IPS-20b (cell line): ENCODE results near the gene DDX20.

Experiments
- H3K27ac ChIP-seq: one replicate; pipeline ENCODE4 v1.5.1; 2013; ENCODE audit warnings: low read length
- H3K27me3 ChIP-seq: 2 replicates; pipeline ENCODE4 v1.6.1; 2013; ENCODE audit warnings: mild to moderate bottlenecking, low read length, inconsistent platforms; ENCODE audit not compliant: insufficient read depth
- H3K36me3 ChIP-seq: 2 replicates; pipeline ENCODE4 v1.6.1; 2013; ENCODE audit warnings: low read depth, mild to moderate bottlenecking, inconsistent platforms, low read length, moderate library complexity; ENCODE audit not compliant: insufficient read depth
- H3K4me1 ChIP-seq: 2 replicates; pipeline ENCODE4 v1.6.1; 2013; ENCODE audit warnings: mild to moderate bottlenecking, control low read depth, inconsistent platforms, low read length, moderate library complexity; ENCODE audit not compliant: insufficient read depth
- H3K4me3 ChIP-seq: 2 replicates; pipeline ENCODE4 v1.5.1; 2013; ENCODE audit warnings: mild to moderate bottlenecking, low read length, inconsistent platforms
- H3K9ac ChIP-seq: 2 replicates; pipeline ENCODE4 v1.6.1; 2013; ENCODE audit warnings: low read depth, mild to moderate bottlenecking, inconsistent platforms, low read length, moderate library complexity
- H3K9me3 ChIP-seq: 2 replicates; pipeline ENCODE4 v1.6.1; 2013; ENCODE audit warnings: mild to moderate bottlenecking, low read depth, low read length, inconsistent platforms; ENCODE audit not compliant: insufficient read depth

Gene DDX20

DNA sequence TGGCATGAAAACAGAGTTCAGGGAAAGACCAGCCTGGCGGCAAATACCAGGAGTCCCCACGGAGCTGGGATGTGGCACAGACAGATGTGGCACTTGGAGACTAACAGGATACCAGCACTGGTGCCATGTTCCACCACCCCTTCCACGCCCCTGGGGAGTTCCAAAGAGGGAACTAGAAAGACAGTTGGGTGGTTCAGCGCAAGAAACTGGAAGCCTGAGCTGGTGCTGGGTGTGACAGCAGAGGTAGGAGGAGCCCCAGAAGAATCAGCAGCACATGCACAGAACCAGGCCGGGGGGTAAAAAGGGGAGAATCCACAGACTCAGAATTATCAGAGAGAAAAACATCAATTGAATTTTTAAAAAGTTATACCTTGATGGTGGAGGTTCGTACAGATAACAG, 22.4 kb downstream of the DDX20 start:
- no peak overlapping the region for H3K9ac ChIP-seq
- no peak overlapping the region for H3K4me3 ChIP-seq
- H3K27ac ChIP-seq: no peak overlapping the region
- no peaks in the 10 kb centered on the region for H3K9me3 ChIP-seq
- no peaks in the 10 kb centered on the region for H3K36me3 ChIP-seq
- H3K4me1 ChIP-seq: 0 out of 2 replicates have a peak, but pooled peaks cover 3% of the 10 kb centered on the region
- H3K27me3 ChIP-seq: no peaks in the 10 kb centered on the region

DNA sequence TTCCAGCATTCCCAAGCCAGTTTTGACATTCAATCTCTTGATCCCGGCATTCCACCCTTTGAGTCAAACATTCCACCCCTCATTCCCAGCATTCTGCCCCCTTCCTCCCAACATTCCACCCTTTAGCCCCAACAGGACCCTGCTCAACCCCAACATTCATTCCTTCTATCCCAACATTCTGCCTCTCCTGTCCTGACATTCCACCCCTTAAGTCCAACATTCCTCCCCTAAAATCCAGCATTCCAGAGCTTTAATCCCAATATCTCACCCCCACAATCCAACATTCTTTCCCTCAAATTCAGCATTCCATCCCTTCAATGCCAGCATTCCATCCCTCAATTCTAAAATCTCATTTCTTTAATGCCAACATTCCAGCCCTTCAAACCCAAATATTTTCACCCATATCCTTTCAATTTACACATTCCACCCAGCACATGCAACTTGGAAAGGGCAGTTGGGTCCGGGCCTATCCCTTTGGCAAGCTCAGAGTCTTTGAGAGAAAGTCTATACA, 22.9 kb downstream of the DDX20 start:
- Histone ChIP-seq H3K9ac (no peak overlapping the region), H3K4me1 (0 out of 2 replicates have a peak, but pooled peaks cover 3% of the 10 kb centered on the region), H3K27ac (no peak overlapping the region), H3K9me3 (no peaks in the 10 kb centered on the region), H3K27me3 (no peaks in the 10 kb centered on the region), H3K36me3 (no peaks in the 10 kb centered on the region), H3K4me3 (no peak overlapping the region)

DNA sequence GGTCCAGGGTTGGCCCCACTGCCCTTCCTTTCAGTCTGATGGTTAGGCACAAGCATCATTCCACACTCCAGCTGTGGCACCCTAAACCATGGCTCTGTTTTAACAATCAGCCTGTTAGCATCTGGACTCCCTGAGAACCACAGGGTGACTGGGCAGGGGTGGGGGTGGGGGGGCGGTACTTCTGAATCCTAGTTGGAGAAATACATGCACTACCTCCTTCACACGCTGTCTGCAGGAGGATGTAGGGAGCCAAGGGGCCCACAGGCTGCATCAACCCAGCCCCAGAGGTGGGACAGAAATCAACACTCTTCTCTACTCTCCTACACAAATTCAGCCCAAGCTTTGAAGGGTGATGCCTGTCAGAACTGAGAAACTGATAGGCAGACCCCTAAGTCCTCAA, 23.8 kb downstream of the DDX20 start:
- no peak overlapping the region for H3K27ac ChIP-seq
- 0 out of 2 replicates have a peak, but pooled peaks cover 3% of the 10 kb centered on the region for H3K4me1 ChIP-seq
- H3K9ac ChIP-seq: no peak overlapping the region
- H3K36me3 ChIP-seq: no peaks in the 10 kb centered on the region
- no peak overlapping the region for H3K4me3 ChIP-seq
- H3K27me3 ChIP-seq: no peaks in the 10 kb centered on the region
- H3K9me3 ChIP-seq: no peaks in the 10 kb centered on the region

DNA sequence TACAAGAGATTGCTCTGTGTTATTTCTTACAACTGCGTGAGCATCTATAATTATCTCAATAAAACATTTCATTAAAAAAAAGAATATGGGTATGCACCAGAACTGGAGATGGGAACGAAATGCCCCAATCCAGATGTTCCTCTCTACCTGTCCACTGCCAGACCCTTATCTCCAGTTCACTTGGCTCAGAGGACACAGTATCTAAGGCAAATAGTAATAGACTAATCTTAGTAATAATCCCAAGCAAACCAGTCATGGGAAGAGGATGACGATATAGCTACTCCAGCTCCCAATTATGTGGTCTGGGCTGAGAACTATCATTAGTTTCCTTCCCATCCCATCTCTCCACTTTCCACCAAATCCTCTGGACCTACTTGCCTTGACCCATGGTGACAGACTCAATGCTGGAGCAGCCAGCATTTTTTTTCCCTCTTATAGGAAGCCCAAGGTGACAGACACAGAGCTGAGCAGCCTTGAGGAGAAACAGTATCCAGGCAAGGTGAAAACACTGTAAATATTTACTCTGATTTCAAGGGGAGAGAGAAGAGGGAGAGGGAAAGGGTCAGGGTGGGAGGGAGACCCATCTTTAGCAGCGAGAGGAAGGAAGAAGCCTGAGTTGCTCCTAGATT, 28.7 kb downstream of the DDX20 start:
- no peaks in the 10 kb centered on the region for H3K27me3 ChIP-seq
- H3K36me3 ChIP-seq: no peaks in the 10 kb centered on the region
- H3K4me3 ChIP-seq: no peak overlapping the region
- H3K9ac ChIP-seq: no peak overlapping the region
- H3K4me1 ChIP-seq: no peaks in the 10 kb centered on the region; the same call in 1 of the 2 replicates
- H3K27ac ChIP-seq: no peak overlapping the region
- H3K9me3 ChIP-seq: no peaks in the 10 kb centered on the region

DNA sequence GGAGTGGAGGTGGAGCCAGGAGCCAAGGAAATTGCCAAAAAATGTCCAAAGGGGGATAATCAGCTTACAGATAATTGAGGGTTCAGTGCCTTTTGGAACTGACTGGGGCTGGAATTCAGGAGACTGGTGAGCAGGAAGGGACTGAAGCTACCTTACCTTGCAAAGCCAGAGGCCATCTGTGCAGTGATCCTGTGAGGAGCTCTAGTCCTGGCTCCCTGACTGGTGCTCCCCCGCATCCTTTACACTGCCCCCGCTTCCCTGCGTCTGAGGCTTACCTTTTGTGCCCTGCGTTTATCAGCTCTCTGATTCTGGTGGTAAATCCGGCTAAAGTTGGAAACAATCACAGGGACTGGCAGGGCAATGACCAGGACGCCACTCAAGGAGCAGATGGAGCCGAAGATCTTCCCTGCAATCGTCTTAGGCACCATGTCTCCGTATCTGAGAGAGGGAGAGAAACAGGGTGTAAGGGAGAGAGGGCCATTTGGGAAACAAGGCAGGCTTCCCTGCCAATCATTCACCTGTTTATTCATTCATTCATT, 31.0 kb downstream of the DDX20 start:
- H3K9me3 ChIP-seq: no peaks in the 10 kb centered on the region
- H3K36me3 ChIP-seq: no peaks in the 10 kb centered on the region
- no peak overlapping the region for H3K27ac ChIP-seq
- H3K4me1 ChIP-seq: no peaks in the 10 kb centered on the region; the same call in 1 of the 2 replicates
- H3K4me3 ChIP-seq: no peak overlapping the region
- H3K9ac ChIP-seq: no peak overlapping the region
- no peaks in the 10 kb centered on the region for H3K27me3 ChIP-seq

DNA sequence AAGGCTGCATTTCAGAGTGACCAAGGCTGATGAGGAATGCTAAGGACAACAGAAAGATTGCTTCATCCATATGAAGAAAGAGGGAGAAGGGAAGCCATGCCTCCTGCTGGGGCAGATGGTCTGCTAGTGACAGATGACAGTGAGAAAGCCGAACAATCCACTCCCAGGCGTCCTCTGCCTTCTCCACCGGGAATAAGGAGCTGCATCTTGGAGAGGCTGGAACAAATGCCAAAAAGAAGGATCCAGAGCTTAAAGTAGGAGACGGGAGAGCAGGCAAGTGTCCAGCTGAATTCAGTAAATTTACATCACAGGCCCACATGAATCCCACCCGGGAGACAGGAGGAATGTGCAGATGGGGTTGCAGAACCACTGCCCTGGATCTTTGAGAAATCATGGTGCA, 33.4 kb downstream of the DDX20 start:
- Histone ChIP-seq H3K4me3 (no peak overlapping the region), H3K36me3 (no peaks in the 10 kb centered on the region), H3K27ac (no peak overlapping the region), H3K4me1 (no peaks in the 10 kb centered on the region; the same call in 1 of the 2 replicates), H3K9ac (no peak overlapping the region), H3K9me3 (no peaks in the 10 kb centered on the region), H3K27me3 (no peaks in the 10 kb centered on the region)

DNA sequence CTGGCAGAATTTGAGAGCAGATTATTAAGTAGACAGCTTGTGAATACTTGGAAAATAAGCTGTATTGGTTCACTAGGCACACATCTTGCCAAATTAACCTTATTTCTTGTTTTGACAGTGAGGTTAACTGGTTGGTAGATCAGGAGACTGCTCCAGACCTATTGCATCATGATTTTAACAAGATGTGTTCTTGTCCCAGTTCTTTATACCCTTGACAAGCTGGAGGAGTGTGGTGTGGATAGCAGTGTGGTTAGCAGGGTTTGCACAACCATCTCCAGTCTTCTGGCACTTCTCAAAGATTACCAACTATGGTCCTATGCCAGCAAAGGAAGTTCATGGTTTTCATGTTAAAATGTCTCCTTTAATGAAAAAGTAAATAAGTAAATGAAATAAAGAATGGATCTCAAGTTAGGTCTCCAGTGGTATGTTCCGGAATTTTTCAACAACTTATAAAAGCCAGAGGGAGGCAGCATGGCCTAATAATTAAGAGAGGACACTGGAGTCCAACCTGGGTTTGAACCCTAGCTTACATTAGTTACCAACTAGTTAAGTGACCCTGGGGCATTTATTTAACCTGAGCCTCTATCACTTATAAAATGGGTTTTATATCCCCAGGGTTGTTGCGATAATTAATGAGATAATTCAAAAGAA, 34.1 kb downstream of the DDX20 start:
- H3K9ac ChIP-seq: no peak overlapping the region
- H3K27ac ChIP-seq: no peak overlapping the region
- H3K9me3 ChIP-seq: no peaks in the 10 kb centered on the region
- no peaks in the 10 kb centered on the region for H3K36me3 ChIP-seq
- no peaks in the 10 kb centered on the region; the same call in 1 of the 2 replicates for H3K4me1 ChIP-seq
- no peak overlapping the region for H3K4me3 ChIP-seq
- H3K27me3 ChIP-seq: no peaks in the 10 kb centered on the region

DNA sequence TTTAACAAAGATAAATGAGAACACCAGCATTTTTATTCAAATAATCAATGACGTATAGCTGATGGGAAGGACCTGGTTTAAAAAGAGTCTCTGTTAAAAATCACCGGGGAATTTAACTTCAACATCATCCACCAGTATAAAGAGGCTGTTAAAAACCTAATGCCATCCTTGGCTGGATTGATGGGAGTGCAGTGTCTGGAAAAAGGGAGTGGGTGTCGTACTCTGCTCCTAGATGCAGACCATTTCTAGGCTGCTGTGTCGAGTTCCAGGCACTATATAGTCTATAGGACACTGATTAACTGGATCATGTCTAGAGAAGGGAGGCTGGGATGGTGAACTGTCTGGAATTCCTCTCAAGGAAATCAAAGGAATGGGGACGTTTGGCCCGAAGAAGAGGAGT, 36.1 kb downstream of the DDX20 start:
- Histone ChIP-seq H3K27me3 (no peaks in the 10 kb centered on the region), H3K27ac (no peak overlapping the region), H3K4me3 (no peak overlapping the region), H3K9ac (no peak overlapping the region), H3K36me3 (no peaks in the 10 kb centered on the region), H3K9me3 (no peaks in the 10 kb centered on the region), H3K4me1 (no peaks in the 10 kb centered on the region; the same call in 1 of the 2 replicates)

DNA sequence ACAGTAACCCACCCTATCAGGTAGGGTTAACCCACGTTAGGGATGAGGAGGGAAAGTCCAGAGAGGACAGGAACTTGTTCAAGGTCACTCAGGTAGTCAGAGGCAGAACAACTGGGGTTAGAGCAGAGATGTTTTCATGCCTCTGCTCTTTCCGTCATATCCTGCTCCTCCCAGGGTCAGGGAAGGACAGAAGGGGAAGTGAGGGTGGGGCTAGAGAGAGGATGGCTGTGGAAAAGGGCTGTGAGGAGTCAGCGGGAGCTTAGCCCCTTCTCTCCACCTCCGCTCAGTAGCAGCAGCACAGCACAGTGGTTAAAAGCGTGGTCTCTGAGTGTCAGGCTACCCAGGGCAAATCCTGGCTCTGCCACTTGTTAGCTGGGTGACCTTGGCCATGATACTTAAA, 36.5 kb downstream of the DDX20 start:
- H3K4me1 ChIP-seq: no peaks in the 10 kb centered on the region; the same call in 1 of the 2 replicates
- H3K27me3 ChIP-seq: no peaks in the 10 kb centered on the region
- H3K9me3 ChIP-seq: no peaks in the 10 kb centered on the region
- H3K36me3 ChIP-seq: no peaks in the 10 kb centered on the region
- H3K9ac ChIP-seq: no peak overlapping the region
- no peak overlapping the region for H3K4me3 ChIP-seq
- no peak overlapping the region for H3K27ac ChIP-seq

DNA sequence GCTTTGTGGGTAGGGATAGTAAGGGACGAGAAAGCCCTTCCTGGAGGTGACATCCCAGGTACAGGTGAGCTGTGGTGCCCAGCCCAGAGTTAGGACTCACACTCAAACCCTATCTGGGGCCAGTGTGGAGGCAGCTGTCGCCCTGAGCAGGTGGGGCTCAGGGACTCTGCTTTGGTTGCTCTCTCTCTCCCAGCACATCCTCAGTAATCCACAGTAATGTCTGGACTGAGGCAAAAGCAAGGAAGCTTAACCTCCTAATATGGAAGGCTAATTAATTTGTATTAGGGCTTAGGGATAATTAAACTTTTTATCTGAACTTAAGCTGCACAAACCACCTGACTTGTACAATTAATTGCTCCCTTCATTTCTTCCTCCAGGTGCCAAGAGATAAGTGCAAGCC, 38.2 kb downstream of the DDX20 start:
- Histone ChIP-seq H3K27me3 (no peaks in the 10 kb centered on the region), H3K27ac (no peak overlapping the region), H3K36me3 (no peaks in the 10 kb centered on the region)

DNA sequence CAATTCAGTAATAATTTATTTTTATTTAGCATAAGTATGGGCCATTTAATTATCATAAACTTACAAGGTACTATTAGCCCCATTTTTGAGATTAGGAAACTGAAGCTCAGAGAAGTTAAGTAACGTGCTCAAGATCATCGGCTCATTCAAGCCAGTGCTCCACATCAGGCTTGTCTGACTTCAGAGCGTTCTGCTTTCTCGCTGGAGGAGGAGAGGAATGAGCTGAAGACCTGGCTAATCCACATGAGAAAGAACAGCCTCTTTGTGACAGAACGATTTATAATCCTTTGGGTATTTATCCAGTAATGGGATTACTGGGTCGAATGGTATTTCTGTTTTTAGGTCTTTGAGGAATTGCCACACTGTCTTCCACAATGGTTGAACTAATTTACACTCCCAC, 39.7 kb downstream of the DDX20 start:
- Histone ChIP-seq H3K27me3 (no peaks in the 10 kb centered on the region), H3K27ac (no peak overlapping the region), H3K4me3 (no peak overlapping the region), H3K9me3 (no peaks in the 10 kb centered on the region), H3K9ac (no peak overlapping the region), H3K36me3 (no peaks in the 10 kb centered on the region), H3K4me1 (no peaks in the 10 kb centered on the region)

More for the DNA sequence above, 38.2 kb downstream of the DDX20 start:
- no peak overlapping the region for H3K4me3 ChIP-seq
- no peaks in the 10 kb centered on the region for H3K9me3 ChIP-seq
- H3K9ac ChIP-seq: no peak overlapping the region
- H3K4me1 ChIP-seq: no peaks in the 10 kb centered on the region; the same call in 1 of the 2 replicates

DNA sequence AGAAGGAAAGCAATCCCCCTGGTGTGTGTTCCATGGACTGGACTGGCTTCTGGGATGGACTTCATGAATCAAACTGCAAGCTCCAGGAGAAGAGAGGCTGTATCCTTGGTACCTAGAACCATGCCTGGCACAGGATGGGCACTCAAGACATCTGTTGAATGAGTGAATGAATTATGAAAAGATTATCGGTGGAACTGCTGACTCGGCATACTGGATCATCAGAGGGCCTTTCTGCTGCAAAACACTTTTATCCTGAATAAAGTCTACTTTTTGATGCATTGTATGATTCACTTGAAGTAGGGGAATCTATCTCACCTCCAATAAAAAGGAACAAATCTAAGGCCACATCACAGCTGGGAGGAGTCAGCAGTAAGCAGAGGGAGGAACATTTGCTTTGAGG, 42.9 kb downstream of the DDX20 start:
- H3K4me3 ChIP-seq: no peak overlapping the region
- H3K4me1 ChIP-seq: no peaks in the 10 kb centered on the region
- no peaks in the 10 kb centered on the region for H3K27me3 ChIP-seq
- no peaks in the 10 kb centered on the region for H3K9me3 ChIP-seq
- H3K9ac ChIP-seq: no peak overlapping the region
- no peaks in the 10 kb centered on the region for H3K36me3 ChIP-seq
- H3K27ac ChIP-seq: no peak overlapping the region
